ENCODE measurements around the gene BEND3.

The BEND3 gene

DNA sequence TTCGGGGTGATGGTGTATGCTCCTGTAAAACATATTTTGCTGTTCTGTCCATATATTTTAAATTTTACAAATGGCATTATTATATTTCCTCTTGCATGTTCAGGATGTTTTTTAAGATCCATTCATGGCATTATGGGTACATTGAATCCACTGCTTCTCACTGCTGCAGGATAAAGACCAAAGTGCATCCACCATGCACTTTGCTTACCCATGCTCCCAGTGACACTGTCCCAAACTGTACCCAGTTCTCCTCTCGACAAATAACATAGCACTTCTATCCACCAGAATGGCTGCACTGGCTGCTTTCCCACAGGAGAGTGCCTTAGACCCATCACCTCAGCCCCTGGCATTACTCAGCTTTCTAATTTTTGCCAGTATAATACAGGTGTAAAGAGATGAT lies 57.6 kb downstream of the BEND3 start:
- TF ChIP-seq, protein P1, sequence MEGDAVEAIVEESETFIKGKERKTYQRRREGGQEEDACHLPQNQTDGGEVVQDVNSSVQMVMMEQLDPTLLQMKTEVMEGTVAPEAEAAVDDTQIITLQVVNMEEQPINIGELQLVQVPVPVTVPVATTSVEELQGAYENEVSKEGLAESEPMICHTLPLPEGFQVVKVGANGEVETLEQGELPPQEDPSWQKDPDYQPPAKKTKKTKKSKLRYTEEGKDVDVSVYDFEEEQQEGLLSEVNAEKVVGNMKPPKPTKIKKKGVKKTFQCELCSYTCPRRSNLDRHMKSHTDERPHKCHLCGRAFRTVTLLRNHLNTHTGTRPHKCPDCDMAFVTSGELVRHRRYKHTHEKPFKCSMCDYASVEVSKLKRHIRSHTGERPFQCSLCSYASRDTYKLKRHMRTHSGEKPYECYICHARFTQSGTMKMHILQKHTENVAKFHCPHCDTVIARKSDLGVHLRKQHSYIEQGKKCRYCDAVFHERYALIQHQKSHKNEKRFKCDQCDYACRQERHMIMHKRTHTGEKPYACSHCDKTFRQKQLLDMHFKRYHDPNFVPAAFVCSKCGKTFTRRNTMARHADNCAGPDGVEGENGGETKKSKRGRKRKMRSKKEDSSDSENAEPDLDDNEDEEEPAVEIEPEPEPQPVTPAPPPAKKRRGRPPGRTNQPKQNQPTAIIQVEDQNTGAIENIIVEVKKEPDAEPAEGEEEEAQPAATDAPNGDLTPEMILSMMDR (IDR thresholded peaks at IDR 0.05; ENCODE audit: low read depth, low read length, missing control alignments) = no peak
- Histone ChIP-seq H3K27ac (no peak overlapping the region), H3K4me3 (ENCODE audit: low read depth, low read length) (no peak overlapping the region), H3K36me3 (replicated peaks) (no peaks in the 10 kb centered on the region), H3K27me3 (replicated peaks) (no peaks in the 10 kb centered on the region)
- no peak for DNase-seq
- in situ Hi-C loops (cut with HindIII; ENCODE audit: low pct_ligation_motif_present, low sequenced_read_pairs) = no loop called here

DNA sequence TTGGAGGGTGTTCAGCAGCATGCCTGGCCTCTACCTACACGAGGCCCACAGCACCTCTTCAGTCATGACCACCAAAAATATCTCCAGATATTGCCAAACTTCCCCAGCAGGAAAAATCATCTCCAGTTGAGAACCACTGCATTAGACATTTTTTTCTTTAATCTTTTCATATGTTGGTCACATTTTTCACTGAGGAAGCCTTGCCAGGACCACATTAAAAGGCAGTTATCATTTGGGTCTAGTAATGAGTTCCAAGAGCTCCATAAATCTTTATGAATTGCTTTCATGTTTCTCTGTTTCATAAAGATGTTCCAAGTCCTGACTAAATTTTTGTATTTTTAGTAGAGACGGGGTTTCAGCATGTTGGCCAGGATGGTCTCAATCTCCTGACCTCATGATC lies 58.5 kb downstream of the BEND3 start:
- no peaks in the 10 kb centered on the region for H3K27me3 ChIP-seq (replicated peaks)
- H3K36me3 ChIP-seq (replicated peaks) = no peaks in the 10 kb centered on the region
- no peak for DNase-seq
- no peak overlapping the region for H3K27ac ChIP-seq
- in situ Hi-C loops (cut with HindIII; ENCODE audit: low pct_ligation_motif_present, low sequenced_read_pairs) = no loop called here
- no peak overlapping the region for H3K4me3 ChIP-seq (ENCODE audit: low read depth, low read length)
- TF ChIP-seq, protein P1 (IDR thresholded peaks at IDR 0.05; ENCODE audit: low read depth, low read length, missing control alignments) = no peak

DNA sequence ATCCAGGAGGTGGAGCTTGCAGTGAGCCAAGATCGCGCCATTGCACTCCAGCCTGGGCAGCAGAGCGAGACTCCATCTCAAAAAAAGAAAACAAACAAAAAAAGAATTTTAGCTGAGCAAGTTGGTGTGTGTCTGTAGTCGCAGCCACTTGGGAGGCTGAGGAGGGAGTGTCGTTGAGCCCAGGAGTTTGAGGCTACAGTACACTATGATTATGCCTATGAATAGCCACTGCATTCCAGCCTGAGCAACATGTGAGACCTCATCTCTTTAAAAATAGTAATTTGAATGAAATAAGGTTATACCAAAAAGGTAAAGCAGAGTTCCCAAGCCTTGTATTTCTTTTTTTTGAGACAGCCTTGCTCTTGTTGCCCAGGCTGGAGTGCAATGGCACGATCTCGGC lies 67.5 kb downstream of the BEND3 start:
- TF ChIP-seq, protein P1 (IDR thresholded peaks at IDR 0.05; ENCODE audit: low read depth, low read length, missing control alignments) = no peak
- H3K4me3 ChIP-seq (ENCODE audit: low read depth, low read length) = no peak overlapping the region
- DNase-seq = no peak
- in situ Hi-C loops (cut with HindIII; ENCODE audit: low pct_ligation_motif_present, low sequenced_read_pairs) = no loop called here
- H3K27me3 ChIP-seq (replicated peaks) = no peaks in the 10 kb centered on the region
- H3K27ac ChIP-seq = no peak overlapping the region
- H3K36me3 ChIP-seq (replicated peaks) = peaks cover 7% of the 10 kb centered on the region

DNA sequence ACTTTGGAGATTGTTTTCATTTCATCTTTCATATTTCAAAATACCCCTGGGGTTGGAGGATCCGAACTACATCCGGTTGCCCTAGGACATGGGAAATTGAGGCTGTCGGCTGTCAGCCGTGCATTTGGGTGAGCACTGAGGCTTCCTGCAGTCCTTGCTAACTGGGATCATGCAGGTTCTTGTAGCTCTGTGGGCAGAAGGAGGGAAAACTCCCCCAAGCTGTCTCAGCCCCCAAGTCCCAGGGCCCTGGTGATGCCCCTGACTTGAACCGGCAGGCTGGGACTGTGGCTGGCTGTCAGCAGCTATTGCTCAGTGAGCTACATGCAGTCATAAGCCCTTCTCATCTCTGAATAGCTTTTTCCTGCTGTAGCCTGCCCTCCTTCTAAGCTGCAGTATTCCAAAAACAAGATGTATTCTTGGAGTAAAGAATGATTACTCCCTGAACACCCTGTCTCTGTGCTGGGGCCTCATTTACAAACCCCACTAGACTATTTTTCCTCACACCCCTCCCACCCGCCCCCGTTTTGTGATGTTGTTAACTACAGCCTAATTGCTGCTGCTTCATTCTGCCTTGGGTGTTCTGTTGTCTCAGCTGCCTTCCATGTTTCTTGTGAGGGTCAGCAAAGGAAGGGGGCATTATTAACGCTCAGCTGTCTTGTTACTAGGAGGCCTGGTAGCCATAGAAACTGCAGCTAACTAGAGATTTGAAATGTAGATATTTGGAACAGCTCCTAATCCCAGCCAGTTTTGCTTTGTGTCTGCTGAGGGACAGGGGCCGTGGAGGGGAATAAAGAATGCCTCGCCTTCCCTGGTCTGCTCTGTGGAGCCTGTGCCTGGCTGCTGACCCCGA lies 69.3 kb downstream of the BEND3 start:
- Histone ChIP-seq H3K36me3 (replicated peaks) (peaks cover 7% of the 10 kb centered on the region), H3K27me3 (replicated peaks) (no peaks in the 10 kb centered on the region), H3K27ac (no peak overlapping the region), H3K4me3 (ENCODE audit: low read depth, low read length) (no peak overlapping the region)
- TF ChIP-seq, protein P1 (IDR thresholded peaks at IDR 0.05; ENCODE audit: low read depth, low read length, missing control alignments) = no peak
- DNase-seq = peak; percentile 11
- in situ Hi-C loops (cut with HindIII; ENCODE audit: low pct_ligation_motif_present, low sequenced_read_pairs) = no loop called here

DNA sequence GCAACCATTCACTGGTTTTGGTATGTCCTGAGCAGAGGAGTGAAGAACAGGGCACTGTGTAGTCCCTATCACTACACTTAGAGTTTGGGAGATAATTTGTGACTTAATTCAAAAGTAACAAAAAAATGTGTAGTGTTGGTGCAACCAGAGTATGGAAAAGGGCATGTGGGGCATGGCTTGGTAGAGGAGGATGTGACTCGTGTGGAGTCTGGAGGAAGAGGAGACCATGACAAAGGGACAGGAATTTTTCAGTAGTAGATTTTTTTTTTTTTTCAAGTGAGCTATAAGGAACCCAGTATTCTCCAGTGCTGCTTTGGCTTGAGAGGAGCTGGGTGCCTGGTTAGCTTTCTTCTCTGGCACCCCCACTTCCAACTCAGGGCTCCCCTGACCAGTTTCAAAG lies 82.2 kb downstream of the BEND3 start:
- H3K27ac ChIP-seq = no peak overlapping the region

More for the DNA sequence above, 82.2 kb downstream of the BEND3 start:
- H3K36me3 ChIP-seq (replicated peaks) = no peaks in the 10 kb centered on the region
- TF ChIP-seq, protein P1 (IDR thresholded peaks at IDR 0.05; ENCODE audit: low read depth, low read length, missing control alignments) = no peak
- no peak for DNase-seq
- in situ Hi-C loops (cut with HindIII; ENCODE audit: low pct_ligation_motif_present, low sequenced_read_pairs) = no loop called here
- no peaks in the 10 kb centered on the region for H3K27me3 ChIP-seq (replicated peaks)
- no peak overlapping the region for H3K4me3 ChIP-seq (ENCODE audit: low read depth, low read length)

Measured in brain microvascular endothelial cell (primary cell).